ENCODE results near the gene UNC79. TPM values are rescaled to one million over a fixed set of nuclear protein-coding genes. Genes with fewer than 3 reads are reported as not detected.

Gene UNC79
- polyA plus RNA-seq, 3 donors from 2014 or later = not detected

Other genes with a start within 250 kb of the UNC79 start
- gene MOAP1, start 246.0 kb upstream of the UNC79 start, polyA plus RNA-seq = 100 to 1,000 TPM in 1 of 3 donors, 10 to 100 TPM in 2; 68.0 to 124 (median 90.4) TPM
- 10 to 100 TPM; 29.9 to 31.8 (median 30.3) TPM for gene LYSET, start 245.6 kb upstream of the UNC79 start, polyA plus RNA-seq
- gene GON7, start 223.9 kb upstream of the UNC79 start, polyA plus RNA-seq = 10 to 100 TPM; 22.1 to 24.8 (median 22.4) TPM
- 10 to 100 TPM; 29.8 to 76.1 (median 43.4) TPM for gene UBR7, start 223.7 kb upstream of the UNC79 start, polyA plus RNA-seq
- 10 to 100 TPM in 2 of 3 donors, 1 to 10 TPM in 1; 6.2 to 11.6 (median 10.6) TPM for gene BTBD7, start 97.9 kb upstream of the UNC79 start, polyA plus RNA-seq
- not detected for gene COX8C, start 83.8 kb upstream of the UNC79 start, polyA plus RNA-seq

All from immature natural killer cell (primary cell).